Mesendoderm (in vitro differentiated cells): ENCODE measurements around the gene POLR1C.

Experiments
- DNase-seq: peaks from one replicate; pipeline ENCODE4 v3.0.0; 2013
- H2AK5ac ChIP-seq: 2 replicates; pipeline ENCODE4 v1.6.1; 2013; ENCODE audit warnings: low read length, inconsistent platforms
- H2BK120ac ChIP-seq: 2 replicates; pipeline ENCODE4 v1.6.1; 2013; ENCODE audit warnings: low read depth, mild to moderate bottlenecking, low read length, moderate library complexity, mixed read lengths
- H2BK15ac ChIP-seq: replicated peaks from 2 replicates; pipeline ENCODE4 v1.6.1; 2013; ENCODE audit warnings: low read depth, mild to moderate bottlenecking, moderate library complexity
- H2BK5ac ChIP-seq: 2 replicates; pipeline ENCODE4 v1.6.1; 2013; ENCODE audit warnings: low read length, inconsistent platforms
- H3K18ac ChIP-seq: 2 replicates; pipeline ENCODE4 v1.6.1; 2013; ENCODE audit warnings: mild to moderate bottlenecking, low read length, mixed read lengths
- H3K23ac ChIP-seq: one replicate; pipeline ENCODE4 v1.6.1; 2013; ENCODE audit warnings: low read length
- H3K27ac ChIP-seq: 2 replicates; pipeline ENCODE4 v1.5.1; 2013; ENCODE audit warnings: low read depth, mild to moderate bottlenecking, inconsistent platforms, low read length, moderate library complexity
- H3K27me3 ChIP-seq: 2 replicates; pipeline ENCODE4 v1.6.1; 2013; ENCODE audit warnings: low read length, control low read depth, mild to moderate bottlenecking, inconsistent platforms; ENCODE audit not compliant: insufficient read depth, poor library complexity
- H3K36me3 ChIP-seq: 2 replicates; pipeline ENCODE4 v1.6.1; 2013; ENCODE audit warnings: low read length, inconsistent platforms; ENCODE audit not compliant: control insufficient read depth, insufficient read depth
- H3K4ac ChIP-seq: one replicate; pipeline ENCODE4 v1.6.1; 2013; ENCODE audit warnings: low read depth, mild to moderate bottlenecking, low read length, moderate library complexity
- H3K4me1 ChIP-seq: 2 replicates; pipeline ENCODE4 v1.6.1; 2013; ENCODE audit warnings: low read depth, low read length, inconsistent platforms; ENCODE audit not compliant: control insufficient read depth
- H3K4me2 ChIP-seq: 2 replicates; pipeline ENCODE4 v1.6.1; 2013; ENCODE audit warnings: low read length
- H3K4me3 ChIP-seq: 2 replicates; pipeline ENCODE4 v1.5.1; 2013; ENCODE audit warnings: mild to moderate bottlenecking, low read length
- H3K56ac ChIP-seq: one replicate; pipeline ENCODE4 v1.6.1; 2013; ENCODE audit warnings: low read length
- H3K79me1 ChIP-seq: 2 replicates; pipeline ENCODE4 v1.6.1; 2013; ENCODE audit warnings: low read length, inconsistent platforms
- H3K79me2 ChIP-seq: 2 replicates; pipeline ENCODE4 v1.6.1; 2013; ENCODE audit warnings: mild to moderate bottlenecking, low read length; ENCODE audit not compliant: control insufficient read depth, insufficient read depth
- H3K9ac ChIP-seq: 2 replicates; pipeline ENCODE4 v1.6.1; 2013; ENCODE audit warnings: low read length, inconsistent platforms
- H4K5ac ChIP-seq: one replicate; pipeline ENCODE4 v1.6.1; 2013; ENCODE audit warnings: low read length
- H4K8ac ChIP-seq: one replicate; pipeline ENCODE4 v1.6.1; 2013; ENCODE audit warnings: low read depth, mild to moderate bottlenecking, control low read depth, low read length, moderate library complexity
- WGBS: extraction: QIAGEN DNeasy Blood & Tissue Kit; methylation state at CpG from one replicate; pipeline ENCODE4 v1.1.7; 2013; ENCODE audit warnings: low lambda C conversion rate, missing lambda C conversion rate; ENCODE audit not compliant: insufficient coverage; ENCODE audit errors: extremely low coverage; 5-methylcytosine and 5-hydroxymethylcytosine counted together

Gene POLR1C

DNA sequence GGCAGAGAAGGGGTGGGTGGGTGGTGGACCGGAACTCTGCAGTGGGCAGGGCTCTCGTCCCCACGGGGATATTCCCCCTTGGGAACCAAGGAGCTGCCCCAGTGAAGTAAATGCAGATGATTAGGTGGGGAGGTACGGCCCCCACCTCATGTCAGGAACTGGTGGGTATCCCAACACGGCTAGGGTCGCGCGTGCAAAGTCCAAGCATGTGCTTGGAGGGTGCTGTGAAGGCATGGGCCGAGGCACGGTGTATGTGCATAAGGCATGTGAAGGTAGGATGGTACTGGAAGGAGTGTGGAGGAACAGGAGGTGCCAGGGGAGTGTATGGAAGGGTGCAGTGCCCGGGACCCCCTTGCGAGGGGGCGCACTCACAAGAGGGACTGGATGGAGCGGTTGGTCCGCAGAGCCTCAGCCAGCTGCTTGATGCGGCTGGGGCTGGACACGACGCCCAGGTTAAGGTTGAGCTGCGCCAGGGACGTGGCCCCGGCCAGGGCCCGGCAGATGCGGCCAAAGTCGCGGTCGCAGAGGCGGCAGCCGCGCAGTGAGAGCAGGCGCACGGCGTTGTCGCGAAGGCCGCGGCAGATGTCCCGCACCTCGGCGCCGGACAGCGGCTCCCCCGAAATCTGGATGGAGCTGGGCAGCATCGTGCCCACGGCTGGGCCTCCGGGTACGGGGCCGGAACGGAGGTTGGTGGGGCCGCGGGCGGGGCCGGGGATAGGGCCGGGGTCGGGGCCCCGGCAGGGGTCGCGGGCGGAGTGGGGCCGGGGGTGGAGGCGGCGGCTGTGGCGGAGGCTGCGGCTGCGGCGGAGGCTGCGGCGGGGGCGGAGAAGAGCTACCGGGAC is 7.5 kb upstream of the POLR1C start:
- H3K4me2 ChIP-seq = peak overlapping the region; percentile 62
- H3K79me2 ChIP-seq = no peaks in the 10 kb centered on the region
- H3K27ac ChIP-seq = no peak overlapping the region
- no peak for DNase-seq
- no peak overlapping the region for H3K4me3 ChIP-seq
- H2BK120ac ChIP-seq = no peak overlapping the region
- H3K9ac ChIP-seq = peak overlapping the region; percentile 40
- no peak overlapping the region for H2BK5ac ChIP-seq
- peaks cover 8% of the 10 kb centered on the region for H3K27me3 ChIP-seq
- no peak overlapping the region for H3K4ac ChIP-seq
- H2AK5ac ChIP-seq = no peak overlapping the region
- H3K4me1 ChIP-seq = no peaks in the 10 kb centered on the region
- H4K8ac ChIP-seq = no peak overlapping the region
- H3K56ac ChIP-seq = peak overlapping the region; percentile 73
- H3K79me1 ChIP-seq = no peaks in the 10 kb centered on the region
- H3K36me3 ChIP-seq = peaks cover 14% of the 10 kb centered on the region
- WGBS = no CpG with 5 or more reads among the region's 69 CpGs
- H3K18ac ChIP-seq = no peak overlapping the region
- no peak overlapping the region for H3K23ac ChIP-seq
- no peak overlapping the region for H4K5ac ChIP-seq
- H2BK15ac ChIP-seq = no peak overlapping the region

GRCh38 chr6:43509984-43510826 is 6.7 kb upstream of the POLR1C start, which contains the start of gene LRRC73:
Gene LRRC73, minus strand, starts transcription at chr6:43510346. Its CDS starts 561 bp downstream, at chr6:43509785.
- no peak within 1 kb of the TSS for H3K4ac ChIP-seq
- no peak within 1 kb of the TSS for H3K27ac ChIP-seq
- no peaks in the 10 kb centered on the region for H3K4me1 ChIP-seq
- peak; percentile 85 for DNase-seq
- H3K23ac ChIP-seq = no peak within 1 kb of the TSS
- no peak within 1 kb of the TSS for H2BK5ac ChIP-seq
- no peak within 1 kb of the TSS for H4K8ac ChIP-seq
- H3K4me3 ChIP-seq = peak within 1 kb of the TSS; percentile 37
- no peak within 1 kb of the TSS for H3K18ac ChIP-seq
- peaks cover under 1% of the 10 kb centered on the region for H3K79me1 ChIP-seq
- no peak within 1 kb of the TSS for H4K5ac ChIP-seq
- H3K9ac ChIP-seq = peak within 1 kb of the TSS; percentile 70
- peaks cover 8% of the 10 kb centered on the region for H3K27me3 ChIP-seq
- H2BK120ac ChIP-seq = no peak within 1 kb of the TSS
- H2AK5ac ChIP-seq = no peak within 1 kb of the TSS
- no CpG with 5 or more reads among the region's 96 CpGs for WGBS
- peak within 1 kb of the TSS; percentile 93 for H3K56ac ChIP-seq
- peaks cover under 1% of the 10 kb centered on the region for H3K79me2 ChIP-seq
- H2BK15ac ChIP-seq = no peak within 1 kb of the TSS
- peak within 1 kb of the TSS; percentile 95 for H3K4me2 ChIP-seq
- H3K36me3 ChIP-seq = peaks cover 13% of the 10 kb centered on the region

GRCh38 chr6:43510827-43511163 is 6.1 kb upstream of the POLR1C start:
- Histone ChIP-seq H4K8ac (no peak overlapping the region), H3K79me2 (peaks cover 6% of the 10 kb centered on the region), H3K27me3 (peaks cover 8% of the 10 kb centered on the region), H3K79me1 (peaks cover 6% of the 10 kb centered on the region), H2BK120ac (no peak overlapping the region), H3K4ac (no peak overlapping the region), H3K4me1 (peaks cover 1% of the 10 kb centered on the region), H3K27ac (no peak overlapping the region), H3K56ac (no peak overlapping the region), H2BK5ac (no peak overlapping the region), H3K4me3 (no peak overlapping the region), H3K23ac (no peak overlapping the region), H3K9ac (no peak overlapping the region), H3K4me2 (no peak overlapping the region), H2AK5ac (no peak overlapping the region), H3K36me3 (peaks cover 13% of the 10 kb centered on the region), H3K18ac (no peak overlapping the region), H2BK15ac (no peak overlapping the region), H4K5ac (no peak overlapping the region)
- no CpG with 5 or more reads among the region's 10 CpGs for WGBS
- no peak for DNase-seq

DNA sequence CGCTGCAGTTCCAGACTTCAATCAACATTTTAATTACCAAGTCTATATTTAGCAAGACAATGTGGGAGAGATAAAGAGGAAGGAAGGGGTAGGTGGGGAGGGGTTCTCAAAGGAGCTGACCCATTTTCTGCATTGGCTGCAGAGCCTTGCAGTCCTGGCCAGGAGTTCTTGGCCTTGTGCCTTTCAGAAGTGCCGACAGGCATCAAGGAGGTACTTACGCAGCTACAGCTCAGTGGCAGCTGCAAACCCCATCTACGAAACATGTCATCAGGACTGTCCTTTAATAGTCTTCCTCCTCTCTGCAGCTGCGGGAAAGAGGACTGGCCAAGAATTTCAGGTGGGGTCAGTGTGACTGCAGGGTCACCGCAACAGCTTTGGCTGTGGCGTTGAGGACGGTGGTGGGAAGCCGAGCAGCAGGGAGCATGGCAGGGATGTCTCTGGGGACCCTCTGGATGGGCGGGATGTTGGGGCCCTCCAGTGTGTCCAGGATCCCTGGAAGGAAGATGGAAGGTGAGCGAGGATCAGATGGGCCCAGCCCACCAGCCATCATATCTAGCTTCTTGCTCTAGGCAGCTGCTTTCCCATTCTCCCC is 5.0 kb upstream of the POLR1C start:
- peaks cover 14% of the 10 kb centered on the region for H3K79me2 ChIP-seq
- peaks cover 11% of the 10 kb centered on the region for H3K79me1 ChIP-seq
- peaks cover 3% of the 10 kb centered on the region for H3K4me1 ChIP-seq
- peaks cover 8% of the 10 kb centered on the region for H3K27me3 ChIP-seq
- no peak overlapping the region for H3K18ac ChIP-seq
- no peak overlapping the region for H3K23ac ChIP-seq
- H3K4me2 ChIP-seq = no peak overlapping the region
- H2BK15ac ChIP-seq = no peak overlapping the region
- WGBS = no CpG with 5 or more reads among the region's 11 CpGs
- H3K4ac ChIP-seq = no peak overlapping the region
- H4K5ac ChIP-seq = no peak overlapping the region
- no peak overlapping the region for H2AK5ac ChIP-seq
- no peak overlapping the region for H4K8ac ChIP-seq
- H3K36me3 ChIP-seq = peaks cover 13% of the 10 kb centered on the region
- DNase-seq = no peak
- H2BK5ac ChIP-seq = no peak overlapping the region
- no peak overlapping the region for H3K56ac ChIP-seq
- no peak overlapping the region for H3K27ac ChIP-seq
- H3K9ac ChIP-seq = no peak overlapping the region
- H2BK120ac ChIP-seq = no peak overlapping the region
- no peak overlapping the region for H3K4me3 ChIP-seq

- no peak overlapping the region for H3K18ac ChIP-seq
- H3K9ac ChIP-seq = peak overlapping the region; percentile 95
- H2BK120ac ChIP-seq = no peak overlapping the region
- no CpG with 5 or more reads among the region's 9 CpGs for WGBS
- H3K4ac ChIP-seq = no peak overlapping the region
- no peak overlapping the region for H3K23ac ChIP-seq
- H3K79me1 ChIP-seq = peaks cover 17% of the 10 kb centered on the region
- H3K79me2 ChIP-seq = peaks cover 34% of the 10 kb centered on the region
- H2AK5ac ChIP-seq = no peak overlapping the region
- DNase-seq = no peak
- peak overlapping the region; percentile 95 for H3K56ac ChIP-seq
- no peak overlapping the region for H2BK5ac ChIP-seq
- no peak overlapping the region for H4K8ac ChIP-seq
- H3K4me1 ChIP-seq = peaks cover 5% of the 10 kb centered on the region
- no peak overlapping the region for H2BK15ac ChIP-seq
- H4K5ac ChIP-seq = no peak overlapping the region
- H3K27me3 ChIP-seq = no peaks in the 10 kb centered on the region
- no peak overlapping the region for H3K27ac ChIP-seq
- peak overlapping the region; percentile 82 for H3K4me2 ChIP-seq
- peaks cover 19% of the 10 kb centered on the region for H3K36me3 ChIP-seq
- H3K4me3 ChIP-seq = peak overlapping the region; percentile 95
These were observed 1.1 kb upstream of the POLR1C start for GRCh38 chr6:43515808-43516207.
